Neural progenitor cell (in vitro differentiated cells): ENCODE measurements around the gene SNX10.

ENCODE experiments used
- CTCF ChIP-seq: fragments of 200-600 bp; sonication (generic); IDR thresholded peaks from 2 replicates; pipeline ENCODE4 v1.5.1; 2017; ENCODE audit warnings: antibody characterized with exemption, mild to moderate bottlenecking
- EZH2 ChIP-seq: fragments of 200-600 bp; sonication (generic); IDR thresholded peaks from 2 replicates; pipeline ENCODE4 v1.6.1; 2017; ENCODE audit warnings: antibody characterized with exemption, mild to moderate bottlenecking, moderate library complexity
- EZH2phosphoT487 ChIP-seq: fragments of 200-600 bp; sonication (generic); IDR thresholded peaks from 2 replicates; pipeline ENCODE4 v1.6.1; 2017; ENCODE audit warnings: antibody characterized with exemption

- TF ChIP-seq CTCF (peak; percentile 82), EZH2phosphoT487 (no peak), EZH2 (no peak)
Measured at GRCh38 chr7:26365077-26365900, 73.6 kb downstream of the SNX10 start.
